KOPT-K1 (cell line): Measurements from ENCODE around the gene PPM1M.
"Not testable (repeated sequence)": the region's sequence is repeated elsewhere in the genome, so short reads cannot be mapped to it uniquely, and the experiment has no call there.

Experiments
- H3K27ac ChIP-seq: fragments of 200-600 bp; sonication (generic); 2 replicates; pipeline ENCODE4 v1.5.1; 2016; ENCODE audit warnings: antibody characterized with exemption, mild to moderate bottlenecking, low read depth, low read length; ENCODE audit not compliant: poor library complexity, severe bottlenecking
- H3K36me3 ChIP-seq: fragments of 200-600 bp; sonication (generic); 2 replicates; pipeline ENCODE4 v1.5.1; 2017; ENCODE audit warnings: antibody characterized with exemption, mild to moderate bottlenecking, low read length, moderate library complexity; ENCODE audit not compliant: insufficient read depth
- H3K9me3 ChIP-seq: fragments of 200-600 bp; sonication (generic); 2 replicates; pipeline ENCODE4 v1.5.1; 2017; ENCODE audit warnings: antibody characterized with exemption, low read length, mild to moderate bottlenecking; ENCODE audit not compliant: insufficient read depth, poor library complexity, severe bottlenecking

Gene PPM1M

GRCh38 chr3:52259448-52259847 lies 13.9 kb downstream of the PPM1M start:
- no peak overlapping the region for H3K27ac ChIP-seq
- no peaks in the 10 kb centered on the region for H3K9me3 ChIP-seq
- peaks cover 100% of the 10 kb centered on the region for H3K36me3 ChIP-seq

- Histone ChIP-seq H3K36me3 (peaks cover 100% of the 10 kb centered on the region), H3K9me3 (no peaks in the 10 kb centered on the region), H3K27ac (no peak overlapping the region)
These were observed 16.9 kb downstream of the PPM1M start for GRCh38 chr3:52262447-52262846.

GRCh38 chr3:52265387-52265786 lies 19.8 kb downstream of the PPM1M start:
- Histone ChIP-seq H3K27ac (no peak overlapping the region), H3K36me3 (peaks cover 100% of the 10 kb centered on the region), H3K9me3 (no peaks in the 10 kb centered on the region)

GRCh38 chr3:52268036-52268435 lies 22.5 kb downstream of the PPM1M start:
- Histone ChIP-seq H3K9me3 (no peaks in the 10 kb centered on the region), H3K27ac (no peak overlapping the region), H3K36me3 (peaks cover 100% of the 10 kb centered on the region)

GRCh38 chr3:52269776-52270175 lies 24.2 kb downstream of the PPM1M start:
- H3K9me3 ChIP-seq, result no peaks in the 10 kb centered on the region

DNA sequence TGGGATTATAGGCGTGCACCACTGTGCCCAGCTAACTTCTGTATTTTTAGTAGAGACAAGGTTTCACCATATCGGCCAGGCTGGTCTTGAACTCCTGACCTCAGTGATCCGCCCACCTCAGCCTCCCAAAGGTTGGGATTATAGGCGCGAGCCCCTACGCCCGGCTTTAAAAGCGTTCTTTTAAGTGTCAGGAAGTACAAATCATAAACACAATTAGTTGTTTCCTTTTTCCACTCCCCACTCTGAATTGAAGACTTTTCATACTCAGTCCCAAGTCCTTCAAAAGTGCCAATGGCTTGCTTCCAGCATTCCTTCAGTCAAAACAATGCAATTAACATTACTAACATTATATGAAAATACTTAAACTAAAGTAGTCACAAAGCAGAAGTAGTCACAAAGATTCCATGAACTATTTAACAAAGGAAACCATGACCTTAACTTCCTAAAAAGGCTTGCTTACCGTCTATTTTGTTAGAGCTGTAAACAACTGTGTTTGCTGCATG lies 24.7 kb downstream of the PPM1M start:
- Histone ChIP-seq H3K9me3 (no peaks in the 10 kb centered on the region), H3K36me3 (peaks cover 100% of the 10 kb centered on the region), H3K27ac (no peak overlapping the region)

More at GRCh38 chr3:52269776-52270175, 24.2 kb downstream of the PPM1M start:
- peaks cover 100% of the 10 kb centered on the region for H3K36me3 ChIP-seq
- no peak overlapping the region for H3K27ac ChIP-seq

DNA sequence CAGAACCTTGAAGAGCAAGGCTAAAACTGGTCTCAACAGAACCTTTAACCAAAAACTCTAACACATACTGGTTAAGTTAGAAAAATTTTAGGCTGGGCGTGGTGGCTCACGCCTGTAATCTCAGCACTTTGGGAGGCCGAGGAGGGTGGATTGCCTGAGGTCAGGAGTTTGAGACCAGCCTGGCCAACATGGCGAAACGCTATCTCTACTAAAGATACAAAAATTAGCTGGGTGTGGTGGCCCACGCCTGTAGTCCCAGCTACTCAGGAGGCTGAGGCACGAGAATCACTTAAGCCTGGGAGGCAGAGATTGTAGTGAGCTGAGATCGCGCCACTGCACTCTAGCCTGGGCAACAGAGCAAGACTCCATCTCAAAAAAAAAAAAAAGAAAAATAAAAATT lies 26.6 kb downstream of the PPM1M start:
- peaks cover 96% of the 10 kb centered on the region for H3K36me3 ChIP-seq
- not testable (repeated sequence) for H3K27ac ChIP-seq, H3K9me3 ChIP-seq

DNA sequence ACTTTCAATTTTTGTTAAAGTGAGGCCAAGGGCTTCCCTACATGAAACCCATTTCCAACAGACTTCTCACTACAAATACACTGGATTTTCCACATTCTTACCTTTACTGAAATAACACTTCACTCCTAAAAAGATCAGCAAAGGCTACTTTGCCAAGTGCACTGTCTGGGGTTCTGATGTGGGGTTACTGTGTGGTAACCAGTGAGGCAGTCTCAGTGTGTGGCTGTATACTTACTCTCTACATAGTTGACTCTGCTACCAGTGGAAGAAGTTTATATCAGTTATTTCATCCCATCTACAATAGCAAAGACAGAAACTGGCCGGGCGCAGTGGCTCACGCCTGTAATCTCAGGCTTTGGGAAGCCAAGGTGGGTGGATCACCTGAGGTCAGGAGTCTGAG lies 27.3 kb downstream of the PPM1M start:
- peaks cover 89% of the 10 kb centered on the region for H3K36me3 ChIP-seq
- no peaks in the 10 kb centered on the region for H3K9me3 ChIP-seq
- H3K27ac ChIP-seq, result no peak overlapping the region

DNA sequence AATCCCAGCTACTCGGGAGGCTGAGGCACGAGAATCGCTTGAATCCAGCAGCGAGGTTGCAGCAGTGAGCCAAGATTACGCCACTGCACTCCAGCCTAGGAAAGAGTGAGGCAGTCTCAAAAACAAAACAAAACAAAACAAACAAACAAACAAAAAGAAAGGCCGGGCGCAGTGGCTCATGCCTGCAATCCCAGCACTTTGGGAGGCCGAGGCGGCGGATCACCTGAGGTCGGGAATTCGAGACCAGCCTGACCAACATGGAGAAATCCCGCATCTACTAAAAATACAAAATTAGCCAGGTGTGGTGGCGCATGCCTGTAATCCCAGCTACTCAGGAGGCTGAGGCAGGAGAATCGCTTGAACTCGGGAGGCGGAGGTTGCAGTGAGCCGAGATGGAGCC lies 29.2 kb downstream of the PPM1M start:
- H3K36me3 ChIP-seq, result peaks cover 70% of the 10 kb centered on the region
- H3K9me3 ChIP-seq, H3K27ac ChIP-seq: not testable (repeated sequence)

DNA sequence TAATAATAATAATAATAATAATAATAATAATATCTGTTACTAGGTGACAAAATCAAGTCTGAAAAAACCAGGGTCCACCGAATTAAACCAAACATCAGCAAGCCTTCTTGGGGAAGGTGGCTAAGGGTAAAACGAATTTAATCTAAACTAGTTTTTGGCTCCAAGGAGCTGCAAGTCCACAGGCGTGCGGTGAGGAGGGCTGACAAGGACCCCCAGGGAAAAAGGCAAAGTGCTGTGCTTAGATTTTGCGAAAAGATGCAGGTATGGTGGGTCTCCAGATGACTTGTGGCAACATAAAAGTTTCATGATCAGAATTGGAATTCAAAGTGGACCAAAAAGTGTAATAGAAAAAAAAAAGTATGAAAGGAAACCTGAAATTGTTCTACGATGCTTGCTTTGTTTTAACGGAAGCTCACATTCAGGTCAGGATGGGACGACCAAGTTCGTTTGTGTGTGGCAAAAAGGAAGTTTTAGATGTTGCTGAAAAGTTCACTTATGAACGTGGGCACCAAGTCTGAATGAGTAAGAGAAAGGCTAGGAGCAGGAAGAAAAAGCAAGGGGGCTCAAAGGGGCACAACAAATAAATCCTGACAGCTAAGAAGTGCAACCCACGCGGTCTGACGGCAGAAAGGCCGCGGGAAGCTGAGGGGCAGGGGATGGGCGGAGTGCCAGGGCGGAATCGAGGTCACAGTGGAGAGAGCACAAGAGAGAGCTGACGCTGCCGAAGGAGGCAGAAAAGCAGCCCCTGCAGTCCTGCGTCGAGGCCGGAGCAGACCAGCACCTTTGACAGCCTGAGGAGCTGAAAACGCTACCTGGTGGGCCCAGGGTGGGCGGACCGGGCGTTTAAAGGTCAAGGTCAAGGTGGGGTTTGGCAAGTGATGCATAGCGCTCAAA lies 31.8 kb downstream of the PPM1M start:
- Histone ChIP-seq H3K36me3 (peaks cover 44% of the 10 kb centered on the region), H3K27ac (peak overlapping the region; percentile 91), H3K9me3 (no peaks in the 10 kb centered on the region)

DNA sequence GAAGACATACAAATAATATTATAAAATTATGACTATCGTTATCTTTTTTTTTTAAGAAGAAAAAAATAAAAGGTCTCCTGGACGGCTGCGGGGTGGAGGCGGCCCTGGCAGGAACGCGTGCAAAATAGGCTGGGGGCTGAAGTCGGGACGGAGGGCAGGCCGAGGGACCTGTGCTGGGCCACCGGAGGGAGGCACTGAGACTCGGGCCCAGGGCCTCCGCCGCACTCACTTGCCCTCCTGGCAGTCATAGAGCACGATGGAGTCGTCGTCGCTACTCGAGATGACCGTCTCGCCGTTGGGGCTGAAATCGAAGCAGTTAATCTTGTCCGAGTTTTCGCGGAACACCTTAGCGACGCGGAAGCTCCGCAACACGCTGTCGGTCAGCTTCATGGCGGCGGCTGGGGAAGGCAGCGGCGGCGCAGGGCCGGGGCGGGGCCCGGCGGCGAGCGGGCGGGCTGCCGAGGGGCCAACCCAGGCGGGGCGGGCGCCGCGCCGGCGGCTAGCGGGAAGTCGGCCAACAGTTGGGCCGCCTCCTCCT lies 32.5 kb downstream of the PPM1M start:
- Histone ChIP-seq H3K36me3 (peaks cover 37% of the 10 kb centered on the region), H3K27ac (peak overlapping the region; percentile 91), H3K9me3 (no peaks in the 10 kb centered on the region)

DNA sequence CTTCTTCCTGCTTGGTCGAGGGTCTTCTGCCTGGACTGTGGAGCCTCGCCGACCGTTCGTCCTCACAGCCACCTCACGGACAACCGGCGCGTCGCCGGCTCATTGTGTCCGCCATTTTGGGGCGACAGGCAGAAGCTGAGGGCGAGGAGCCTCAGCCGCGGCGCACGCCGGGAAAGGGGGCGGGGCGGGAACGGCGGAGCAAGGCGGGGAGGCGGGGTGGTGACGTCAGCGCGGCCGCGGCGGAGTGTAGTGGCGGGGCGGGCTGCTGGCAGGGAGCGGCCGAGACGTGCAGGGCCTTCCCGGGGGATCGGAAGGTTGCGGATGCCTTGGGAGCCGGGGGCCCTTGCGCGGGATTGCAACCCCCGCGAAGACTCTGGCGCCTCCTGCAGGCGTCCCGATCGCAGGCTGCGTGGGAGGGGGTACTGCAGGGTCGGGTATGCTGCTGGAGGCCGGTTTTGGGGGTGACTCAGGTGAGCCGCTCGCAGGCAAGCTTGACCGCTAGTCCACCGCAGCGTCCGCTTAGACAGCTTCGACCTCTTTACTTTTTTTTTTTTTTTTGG lies 33.0 kb downstream of the PPM1M start, which contains the start of gene WDR82:
WDR82 (minus strand) TSS at position 140 of the 560 bp plus-strand sequence. CDS start 288 bp downstream, outside the sequence.
- H3K9me3 ChIP-seq, result no peaks in the 10 kb centered on the region
- H3K27ac ChIP-seq, result peak within 1 kb of the TSS; percentile 91
- peaks cover 31% of the 10 kb centered on the region for H3K36me3 ChIP-seq

GRCh38 chr3:52279596-52279995 lies 34.0 kb downstream of the PPM1M start:
- H3K27ac ChIP-seq, result peak overlapping the region; percentile 91
- H3K36me3 ChIP-seq, result peaks cover 21% of the 10 kb centered on the region
- H3K9me3 ChIP-seq, result no peaks in the 10 kb centered on the region

- Histone ChIP-seq H3K27ac (peak overlapping the region; percentile 91), H3K36me3 (peaks cover 17% of the 10 kb centered on the region)
These were observed 34.5 kb downstream of the PPM1M start for GRCh38 chr3:52280050-52280461.

More at GRCh38 chr3:52280050-52280461, 34.5 kb downstream of the PPM1M start:
- no peaks in the 10 kb centered on the region for H3K9me3 ChIP-seq
